HCT116 (cell line): ENCODE results near the gene TNFAIP2.

Experiments
- CTCF ChIP-seq, 3 experiments: fragments of 200-600 bp in 1 of 3; sonication (generic) in 1 of 3; IDR thresholded peaks in 2 of 3; conservative IDR thresholded peaks in 1 of 3; 2 replicates each; pipeline ENCODE4 v1.5.1; 2012 to 2017; ENCODE audit warnings: low read depth in 2 of 3, low read length in 2 of 3, antibody characterized with exemption in 1 of 3, borderline replicate concordance in 1 of 3, control low read depth in 1 of 3, mild to moderate bottlenecking in 1 of 3, mixed read lengths in 1 of 3, mixed run types in 1 of 3, moderate library complexity in 1 of 3; ENCODE audit not compliant: insufficient read depth in 1 of 3
- MAX ChIP-seq: IDR thresholded peaks from 2 replicates; pipeline ENCODE4 v1.6.1; 2012
- POLR2A ChIP-seq: IDR thresholded peaks from 2 replicates; pipeline ENCODE4 v1.7.0; 2011; ENCODE audit warnings: borderline replicate concordance; ENCODE audit not compliant: insufficient read depth, insufficient read length; ENCODE audit errors: extremely low read depth
- REST ChIP-seq: IDR thresholded peaks from 2 replicates; pipeline ENCODE4 v1.6.1; 2012; ENCODE audit warnings: low read depth
- SIN3A ChIP-seq: IDR thresholded peaks from 2 replicates; pipeline ENCODE4 v1.6.1; 2012; ENCODE audit warnings: low read depth

GRCh38 chr14:103177376-103177775 lies 54.1 kb downstream of the TNFAIP2 start:
- no peak for TF ChIP-seq SIN3A
- no peak for TF ChIP-seq CTCF (IDR thresholded peaks at IDR 0.05 in 2 of 3, conservative IDR thresholded peaks at IDR 0.05 in 1 of 3; ENCODE audit: borderline replicate concordance in 1 of 3, insufficient read depth in 1 of 3, low read depth in 2 of 3, low read length in 2 of 3)
- TF ChIP-seq MAX: no peak
- no peak for TF ChIP-seq REST
- no peak for TF ChIP-seq POLR2A
